ENCODE data around the gene C19orf12.

DNA sequence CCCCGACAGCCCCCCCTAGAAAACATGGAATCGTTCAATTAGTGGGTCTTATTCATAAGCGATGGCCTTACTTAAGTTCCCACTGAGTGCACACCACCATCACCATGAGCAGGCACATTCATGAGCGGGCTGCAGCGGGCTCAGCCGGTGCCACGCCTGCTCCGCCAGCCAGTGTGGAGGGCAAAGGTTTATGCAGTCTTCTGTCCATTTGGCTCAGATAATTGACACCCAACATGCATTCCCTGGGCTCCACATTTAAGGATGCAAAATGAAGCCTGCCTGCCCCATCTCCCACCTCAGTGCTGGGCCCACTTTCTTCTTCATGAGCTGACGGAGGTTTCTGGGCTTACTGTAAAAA lies 12.1 kb downstream of the C19orf12 start:
- TF ChIP-seq, protein P1, sequence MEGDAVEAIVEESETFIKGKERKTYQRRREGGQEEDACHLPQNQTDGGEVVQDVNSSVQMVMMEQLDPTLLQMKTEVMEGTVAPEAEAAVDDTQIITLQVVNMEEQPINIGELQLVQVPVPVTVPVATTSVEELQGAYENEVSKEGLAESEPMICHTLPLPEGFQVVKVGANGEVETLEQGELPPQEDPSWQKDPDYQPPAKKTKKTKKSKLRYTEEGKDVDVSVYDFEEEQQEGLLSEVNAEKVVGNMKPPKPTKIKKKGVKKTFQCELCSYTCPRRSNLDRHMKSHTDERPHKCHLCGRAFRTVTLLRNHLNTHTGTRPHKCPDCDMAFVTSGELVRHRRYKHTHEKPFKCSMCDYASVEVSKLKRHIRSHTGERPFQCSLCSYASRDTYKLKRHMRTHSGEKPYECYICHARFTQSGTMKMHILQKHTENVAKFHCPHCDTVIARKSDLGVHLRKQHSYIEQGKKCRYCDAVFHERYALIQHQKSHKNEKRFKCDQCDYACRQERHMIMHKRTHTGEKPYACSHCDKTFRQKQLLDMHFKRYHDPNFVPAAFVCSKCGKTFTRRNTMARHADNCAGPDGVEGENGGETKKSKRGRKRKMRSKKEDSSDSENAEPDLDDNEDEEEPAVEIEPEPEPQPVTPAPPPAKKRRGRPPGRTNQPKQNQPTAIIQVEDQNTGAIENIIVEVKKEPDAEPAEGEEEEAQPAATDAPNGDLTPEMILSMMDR (IDR thresholded peaks at IDR 0.05; ENCODE audit: low read length) = no peak
- no peak for TF ChIP-seq EZH2 (optimal IDR thresholded peaks at IDR 0.05; ENCODE audit: low read depth, low read length)
